ENCODE measurements around the gene CYTH3. TPM values are rescaled to one million over a fixed set of nuclear protein-coding genes. Genes with fewer than 3 reads are reported as not detected.
"Not testable (repeated sequence)": the region's sequence is repeated elsewhere in the genome, so short reads cannot be mapped to it uniquely, and the experiment has no call there.

Gene CYTH3
- total and polyA plus RNA-seq, 8 donors = 3.4 to 12.5 (median 4.5) TPM

DNA sequence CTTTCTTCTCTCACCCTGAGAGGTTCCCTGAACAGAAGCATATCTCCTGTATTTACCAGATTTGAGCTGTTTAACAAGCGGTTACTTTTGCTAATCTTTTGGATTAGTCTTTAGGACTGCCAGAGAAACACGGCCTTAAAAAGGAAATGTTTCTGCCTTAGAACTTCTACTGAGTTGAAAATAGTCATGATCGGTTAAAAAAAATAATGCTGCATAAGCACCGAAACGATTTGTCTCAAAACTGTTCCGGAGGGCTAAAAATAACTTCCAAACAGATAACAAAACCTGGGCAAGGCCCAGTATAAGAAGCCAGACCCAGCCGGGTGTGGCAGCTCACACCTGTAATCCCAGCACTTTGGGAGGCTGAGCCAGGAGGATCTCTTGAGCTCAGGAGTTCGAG lies 43.3 kb upstream of the CYTH3 start:
- Histone ChIP-seq H3K27me3 (no peaks in the 10 kb centered on the region), H3K9me3 (no peaks in the 10 kb centered on the region), H3K4me1 (no peaks in the 10 kb centered on the region), H3K27ac (no peak overlapping the region), H3K4me3 (no peak overlapping the region), H3K36me3 (no peaks in the 10 kb centered on the region)
- intact Hi-C loops (cut with DNase I) = no loop called here
- ATAC-seq (no peak), DNase-seq (no peak), FAIRE-seq (no peak)
- TF ChIP-seq, protein P1, sequence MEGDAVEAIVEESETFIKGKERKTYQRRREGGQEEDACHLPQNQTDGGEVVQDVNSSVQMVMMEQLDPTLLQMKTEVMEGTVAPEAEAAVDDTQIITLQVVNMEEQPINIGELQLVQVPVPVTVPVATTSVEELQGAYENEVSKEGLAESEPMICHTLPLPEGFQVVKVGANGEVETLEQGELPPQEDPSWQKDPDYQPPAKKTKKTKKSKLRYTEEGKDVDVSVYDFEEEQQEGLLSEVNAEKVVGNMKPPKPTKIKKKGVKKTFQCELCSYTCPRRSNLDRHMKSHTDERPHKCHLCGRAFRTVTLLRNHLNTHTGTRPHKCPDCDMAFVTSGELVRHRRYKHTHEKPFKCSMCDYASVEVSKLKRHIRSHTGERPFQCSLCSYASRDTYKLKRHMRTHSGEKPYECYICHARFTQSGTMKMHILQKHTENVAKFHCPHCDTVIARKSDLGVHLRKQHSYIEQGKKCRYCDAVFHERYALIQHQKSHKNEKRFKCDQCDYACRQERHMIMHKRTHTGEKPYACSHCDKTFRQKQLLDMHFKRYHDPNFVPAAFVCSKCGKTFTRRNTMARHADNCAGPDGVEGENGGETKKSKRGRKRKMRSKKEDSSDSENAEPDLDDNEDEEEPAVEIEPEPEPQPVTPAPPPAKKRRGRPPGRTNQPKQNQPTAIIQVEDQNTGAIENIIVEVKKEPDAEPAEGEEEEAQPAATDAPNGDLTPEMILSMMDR (IDR thresholded peaks at IDR 0.05) = no peak
- WGBS, 2 donors = 45 to 52% methylated on average over 8 of the region's 8 CpGs

DNA sequence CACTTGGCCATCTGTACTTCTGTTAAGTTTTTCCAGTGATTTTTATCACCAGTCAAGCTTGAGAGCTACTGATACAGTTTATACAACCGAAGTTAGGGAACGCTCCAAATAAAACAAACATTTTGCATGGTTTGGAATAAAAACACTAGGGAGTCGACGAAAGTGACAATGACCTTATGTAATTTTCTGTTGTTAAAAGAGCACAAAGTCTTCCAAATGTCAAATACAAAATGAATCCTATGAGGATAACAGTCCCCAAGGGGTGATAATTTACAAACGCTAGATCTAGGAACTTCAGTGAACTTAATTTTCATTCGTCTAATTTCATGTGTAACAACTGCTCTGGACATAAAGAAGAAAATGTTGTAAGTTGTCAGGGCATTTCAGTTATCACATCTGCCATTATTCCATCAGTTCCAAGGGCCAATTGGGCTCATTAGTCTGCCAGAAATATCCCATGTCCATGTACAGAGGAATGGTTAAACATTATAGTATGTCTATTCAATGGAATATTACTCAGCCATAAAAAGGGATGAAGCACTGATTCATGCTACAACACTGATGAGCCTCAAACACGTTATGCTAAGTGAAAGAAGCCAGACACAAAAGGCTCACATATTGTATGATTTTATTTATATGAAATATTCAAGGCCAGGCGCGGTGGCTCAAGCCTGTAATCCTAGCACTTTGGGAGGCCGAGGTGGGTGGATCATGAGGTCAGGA lies 38.0 kb upstream of the CYTH3 start:
- TF ChIP-seq, protein P1 (IDR thresholded peaks at IDR 0.05) = no peak
- ATAC-seq (no peak), DNase-seq (no peak), FAIRE-seq (no peak)
- Histone ChIP-seq H3K36me3 (no peaks in the 10 kb centered on the region), H3K9me3 (no peaks in the 10 kb centered on the region), H3K4me3 (no peak overlapping the region), H3K27ac (no peak overlapping the region), H3K27me3 (no peaks in the 10 kb centered on the region), H3K4me1 (no peaks in the 10 kb centered on the region)
- 85 to 87% methylated on average over 10 of the region's 10 CpGs for WGBS, 2 donors
- intact Hi-C loops (cut with DNase I) = no loop called here

DNA sequence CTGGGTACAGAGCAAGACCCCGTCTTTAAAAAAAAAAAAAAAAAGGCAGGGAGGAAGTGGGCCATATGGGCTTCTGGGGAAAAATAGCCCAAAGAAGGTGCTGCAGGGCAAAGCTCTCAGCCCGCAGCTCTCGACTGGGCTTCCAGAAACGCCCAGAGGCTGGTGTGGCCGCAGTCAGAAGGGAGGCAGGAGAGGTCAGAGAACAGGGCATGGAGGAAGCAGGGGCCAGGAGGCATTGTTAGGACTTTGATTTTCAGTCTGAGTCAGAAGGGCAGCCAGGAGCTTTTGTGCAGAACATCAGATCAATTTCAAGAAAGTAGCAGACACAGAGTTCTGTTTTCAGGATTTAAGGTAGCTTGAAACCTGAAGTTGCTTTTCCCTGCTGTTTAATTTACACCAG lies 35.3 kb upstream of the CYTH3 start:
- FAIRE-seq (no peak), DNase-seq (no peak), ATAC-seq (no peak)
- intact Hi-C loops (cut with DNase I) = no loop called here
- no peaks in the 10 kb centered on the region for H3K27me3 ChIP-seq
- no peak overlapping the region for H3K4me3 ChIP-seq
- H3K9me3 ChIP-seq = no peaks in the 10 kb centered on the region
- H3K36me3 ChIP-seq = no peaks in the 10 kb centered on the region
- TF ChIP-seq, protein P1 (IDR thresholded peaks at IDR 0.05) = no peak
- no peak overlapping the region for H3K27ac ChIP-seq
- H3K4me1 ChIP-seq = no peaks in the 10 kb centered on the region
- WGBS, 2 donors = 63 to 64% methylated on average over 5 of the region's 5 CpGs

DNA sequence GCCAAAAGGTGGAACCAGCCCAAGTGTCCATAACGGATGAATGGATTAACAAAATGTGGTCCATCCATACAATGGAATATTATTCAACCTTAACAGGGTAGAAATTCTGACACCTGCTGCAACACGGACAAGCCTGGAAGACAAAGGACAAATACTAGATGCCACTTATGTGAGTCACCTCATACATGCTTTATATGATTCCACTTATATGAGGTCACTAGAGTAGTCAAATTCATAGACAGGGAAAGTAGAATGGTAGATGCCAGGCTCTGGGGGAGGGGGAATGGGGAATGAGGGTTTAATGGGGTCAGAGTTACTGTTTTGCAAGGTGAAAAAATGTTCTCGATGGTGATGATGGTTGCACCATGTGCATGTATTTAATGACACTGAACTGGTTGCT lies 34.0 kb upstream of the CYTH3 start:
- Histone ChIP-seq H3K27me3 (no peaks in the 10 kb centered on the region), H3K36me3 (no peaks in the 10 kb centered on the region), H3K4me3 (no peak overlapping the region), H3K4me1 (no peaks in the 10 kb centered on the region), H3K9me3 (no peaks in the 10 kb centered on the region), H3K27ac (no peak overlapping the region)
- intact Hi-C loops (cut with DNase I) = no loop called here
- peak in 2 of 4 donors; percentile 16 to 65 for ATAC-seq
- TF ChIP-seq, protein P1 (IDR thresholded peaks at IDR 0.05) = no peak
- no peak for FAIRE-seq
- no peak for DNase-seq
- WGBS, 2 donors = 75 to 78% methylated on average over 3 of the region's 3 CpGs

DNA sequence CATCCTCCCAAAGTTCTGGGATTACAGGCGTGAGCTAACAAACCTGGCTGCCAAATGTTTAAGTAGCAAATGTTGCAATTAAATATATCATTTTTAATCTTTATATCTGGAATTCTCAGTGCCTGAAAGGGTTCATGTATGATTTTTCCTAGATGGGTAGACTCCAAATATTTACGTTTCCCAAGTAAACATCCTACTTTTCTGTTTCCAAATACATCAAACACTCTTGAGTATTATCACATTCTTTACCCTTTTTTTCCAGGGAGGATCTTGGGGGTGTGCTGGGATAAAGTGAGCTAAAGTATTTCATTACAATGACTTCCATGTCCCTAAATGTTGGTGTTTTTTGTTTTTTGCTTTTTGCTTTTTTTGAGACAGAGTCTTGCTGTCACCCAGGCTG lies 32.9 kb upstream of the CYTH3 start:
- no peak overlapping the region for H3K27ac ChIP-seq
- H3K36me3 ChIP-seq = no peaks in the 10 kb centered on the region
- no peak overlapping the region for H3K4me3 ChIP-seq
- no peaks in the 10 kb centered on the region for H3K9me3 ChIP-seq
- WGBS, 2 donors = 42 to 52% methylated on average over 2 of the region's 2 CpGs
- H3K27me3 ChIP-seq = no peaks in the 10 kb centered on the region
- FAIRE-seq (no peak), DNase-seq (no peak), ATAC-seq (no peak)
- no peaks in the 10 kb centered on the region for H3K4me1 ChIP-seq
- intact Hi-C loops (cut with DNase I) = no loop called here
- TF ChIP-seq, protein P1 (IDR thresholded peaks at IDR 0.05) = no peak

DNA sequence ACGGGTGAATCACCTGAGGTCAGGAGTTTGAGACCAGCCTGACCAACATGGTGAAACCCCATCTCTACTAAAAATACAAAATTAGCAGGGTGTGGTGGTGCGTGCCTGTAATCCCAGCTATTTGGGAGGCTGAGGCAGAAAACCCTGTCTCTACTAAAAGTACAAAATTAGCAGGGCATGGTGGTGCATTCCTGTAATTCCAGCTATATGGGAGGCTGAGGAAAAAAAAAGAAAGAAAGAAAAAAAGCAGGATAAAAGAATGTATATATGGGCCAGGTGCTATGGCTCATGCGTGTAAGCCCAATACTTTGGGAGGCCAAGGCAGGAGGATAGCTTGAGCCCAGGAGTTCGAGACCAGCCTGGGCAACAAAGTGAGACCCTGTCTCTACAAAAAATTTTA lies 29.0 kb upstream of the CYTH3 start:
- H3K9me3 ChIP-seq; intact Hi-C loops (cut with DNase I); DNase-seq; H3K27ac ChIP-seq; H3K27me3 ChIP-seq; FAIRE-seq; H3K36me3 ChIP-seq; H3K4me1 ChIP-seq; H3K4me3 ChIP-seq; ATAC-seq: not testable (repeated sequence)
- 87 to 93% methylated on average over 4 of the region's 4 CpGs for WGBS, 2 donors
